HG03342 (cell line): ENCODE measurements around the gene FAM171A2.

Experiments
- ATAC-seq: cut with Tn5 transposase; IDR thresholded peaks from one replicate; pipeline ENCODE4 v1.9.1; 2021; ENCODE audit warnings: mild to moderate bottlenecking, moderate library complexity; ENCODE audit not compliant: unreplicated experiment

Gene FAM171A2

GRCh38 chr17:44324092-44324570 is 39.5 kb downstream of the FAM171A2 start:
- ATAC-seq: peak; percentile 2

DNA sequence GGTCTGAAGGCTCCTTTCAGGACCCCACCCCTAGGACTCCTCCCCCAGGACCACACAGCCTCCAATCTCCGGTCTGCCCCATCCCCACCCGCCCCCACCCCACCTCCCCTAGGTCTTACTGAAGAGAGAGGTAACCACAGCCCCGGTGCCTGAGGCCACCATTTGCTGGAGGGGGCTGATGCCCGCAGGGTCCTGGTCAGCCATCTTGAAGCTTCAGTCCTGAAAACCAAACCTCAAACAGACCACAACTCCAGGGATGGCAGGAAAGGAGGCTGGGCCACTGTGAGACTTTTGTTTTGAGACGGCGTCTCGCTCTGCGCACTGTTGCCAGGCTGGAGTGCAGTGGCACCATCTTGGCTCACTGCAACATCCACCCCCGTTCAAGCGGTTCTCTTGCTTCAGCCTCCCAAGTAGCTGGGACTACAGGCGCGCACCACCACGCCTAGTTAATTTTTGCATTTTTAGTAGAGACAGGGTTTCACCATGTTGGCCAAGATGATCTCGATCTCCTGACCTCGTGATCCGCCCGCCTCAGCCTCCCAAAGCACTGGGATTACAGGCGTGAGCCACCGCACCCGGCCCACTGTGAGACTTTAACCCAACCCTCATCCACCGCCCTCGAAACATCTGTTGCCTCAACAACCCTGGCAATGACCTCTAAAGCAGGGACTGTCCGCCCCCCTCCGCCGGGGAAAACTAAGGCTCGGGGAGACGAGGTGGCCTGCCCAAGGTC is 40.1 kb downstream of the FAM171A2 start:
- no peak for ATAC-seq

DNA sequence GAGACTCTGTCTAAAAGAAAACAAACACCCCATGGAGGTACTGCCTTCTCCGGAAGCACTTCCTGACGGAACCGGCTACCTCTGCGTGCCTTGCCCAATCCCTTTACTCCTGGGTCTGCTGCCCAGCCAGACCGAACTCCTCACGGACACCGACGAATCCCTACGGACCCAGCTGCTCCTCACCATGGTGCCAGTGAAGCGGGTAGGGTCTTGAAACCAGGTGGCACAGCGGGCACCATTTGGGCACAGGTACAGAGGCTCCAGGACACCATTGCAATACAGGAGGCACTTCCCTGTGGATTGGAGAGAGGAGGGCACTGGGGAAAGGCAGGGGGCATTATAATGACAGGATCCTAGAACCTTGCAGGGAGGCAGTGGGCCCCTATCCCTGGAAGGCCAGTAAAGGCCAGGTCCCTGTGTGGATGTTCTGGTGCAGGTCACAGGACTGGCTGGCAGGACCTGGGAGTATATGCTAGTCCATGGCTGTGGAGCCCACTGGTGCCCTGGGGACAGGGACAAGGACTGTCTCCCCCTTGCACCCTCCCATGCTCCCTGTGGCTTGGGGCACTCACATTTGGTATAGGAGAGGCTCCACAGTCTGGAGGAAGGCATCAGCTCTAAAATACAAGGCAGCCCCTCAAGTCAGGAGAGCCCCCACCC is 41.3 kb downstream of the FAM171A2 start:
- ATAC-seq: no peak

DNA sequence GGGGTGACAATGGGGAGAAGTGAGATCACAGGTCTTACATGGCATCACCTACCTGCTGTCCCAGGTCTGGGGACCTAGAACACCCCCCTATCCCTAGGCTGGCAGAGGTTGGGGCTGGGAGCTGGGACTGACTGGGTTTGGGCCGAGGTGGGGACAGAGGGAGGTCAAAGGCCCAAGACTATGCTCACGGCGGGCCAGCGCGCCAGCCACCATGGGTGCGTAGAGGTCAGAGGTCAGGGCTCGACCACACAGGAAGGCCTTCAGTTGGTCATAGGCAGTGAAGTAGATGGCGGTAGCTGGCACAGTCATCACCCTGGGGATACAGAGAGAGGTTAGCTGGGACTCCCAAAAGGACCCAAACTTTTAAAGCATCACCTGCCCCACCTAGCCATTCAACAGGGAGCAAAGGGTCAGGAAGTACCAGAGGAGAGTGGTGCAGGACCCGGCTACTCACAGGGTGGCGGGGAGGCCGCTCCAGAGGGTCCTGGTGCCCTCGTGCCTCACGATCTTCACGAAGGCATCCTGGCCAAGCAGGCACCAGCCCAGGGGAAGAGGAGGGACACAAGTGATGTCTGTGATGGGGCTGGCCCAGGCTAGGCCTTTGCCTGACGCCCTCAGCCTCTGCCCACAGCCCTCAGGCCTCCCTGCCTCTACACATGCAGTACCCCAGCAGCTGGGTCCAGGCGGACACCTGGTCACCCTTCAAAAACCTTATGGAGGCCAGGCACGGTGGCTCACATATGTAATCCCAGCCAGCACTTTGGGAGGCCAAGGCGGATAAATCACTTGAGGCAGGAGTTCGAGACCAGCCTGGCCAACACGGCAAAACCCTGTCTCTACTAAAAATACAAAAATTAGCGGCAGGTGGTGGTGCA is 42.2 kb downstream of the FAM171A2 start:
- ATAC-seq: no peak

DNA sequence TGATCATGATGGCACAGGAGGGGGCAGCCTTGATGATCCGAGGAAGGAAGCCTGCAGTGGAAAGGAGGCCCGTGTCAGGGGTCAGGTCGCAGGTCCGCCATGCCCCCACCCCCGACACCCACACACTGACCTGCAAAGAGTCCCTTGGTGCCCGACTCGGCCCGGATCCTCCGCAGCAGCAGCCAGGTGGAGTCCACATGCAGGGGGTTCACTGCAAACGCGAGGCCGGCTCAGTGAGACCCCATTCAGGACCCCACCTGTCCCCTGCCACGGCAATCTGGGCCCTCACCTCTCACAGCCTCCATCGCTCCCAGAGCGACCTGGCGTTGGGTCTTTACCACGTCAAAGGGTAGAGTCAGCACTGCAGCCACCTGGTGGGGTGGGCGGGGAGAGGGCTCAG is 43.6 kb downstream of the FAM171A2 start:
- no peak for ATAC-seq

DNA sequence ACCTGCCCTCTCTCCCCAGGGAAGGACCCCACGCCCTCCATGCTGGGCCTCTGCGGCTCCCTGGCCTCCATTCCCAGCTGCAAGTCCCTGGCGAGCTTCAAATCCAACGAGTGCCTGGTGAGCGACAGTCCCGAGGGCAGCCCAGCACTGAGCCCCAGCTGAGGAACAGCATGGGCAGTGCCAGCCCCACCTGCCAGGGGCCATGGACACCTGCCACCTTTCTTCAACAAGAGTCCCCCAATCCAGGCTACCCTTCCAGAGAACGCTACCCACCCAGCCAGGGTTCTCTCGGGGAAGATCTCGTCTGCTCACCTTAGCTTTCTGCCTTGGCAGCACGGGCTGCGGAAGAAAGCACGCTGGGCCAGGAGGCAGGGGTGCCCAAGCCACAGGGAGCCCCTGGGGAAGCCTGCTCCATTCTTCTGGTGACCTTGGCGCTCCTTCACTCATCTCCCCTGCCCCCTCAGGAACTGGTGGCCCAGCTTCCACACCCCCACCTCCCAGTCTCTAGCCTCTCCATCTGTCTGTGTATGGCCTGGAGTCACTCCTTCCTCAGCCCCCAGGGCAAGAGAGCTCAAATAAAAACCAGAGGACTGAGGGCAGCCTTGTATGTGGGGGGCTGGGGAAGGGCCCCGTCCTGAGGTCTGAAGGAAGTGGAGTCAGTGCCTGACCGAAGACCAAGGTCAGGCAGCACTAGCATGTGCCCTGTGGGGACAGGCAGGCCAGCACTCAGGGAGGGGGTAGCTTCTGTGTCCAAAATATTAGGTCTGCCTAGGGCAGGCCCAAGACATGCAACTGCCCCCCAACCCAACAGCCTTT is 45.4 kb downstream of the FAM171A2 start:
- no peak for ATAC-seq

- ATAC-seq: no peak
Measured at GRCh38 chr17:44317545-44317944, 46.1 kb downstream of the FAM171A2 start.

GRCh38 chr17:44315760-44316731 is 47.6 kb downstream of the FAM171A2 start:
- no peak for ATAC-seq

- no peak for ATAC-seq
Measured at GRCh38 chr17:44314869-44315661, 48.6 kb downstream of the FAM171A2 start.

DNA sequence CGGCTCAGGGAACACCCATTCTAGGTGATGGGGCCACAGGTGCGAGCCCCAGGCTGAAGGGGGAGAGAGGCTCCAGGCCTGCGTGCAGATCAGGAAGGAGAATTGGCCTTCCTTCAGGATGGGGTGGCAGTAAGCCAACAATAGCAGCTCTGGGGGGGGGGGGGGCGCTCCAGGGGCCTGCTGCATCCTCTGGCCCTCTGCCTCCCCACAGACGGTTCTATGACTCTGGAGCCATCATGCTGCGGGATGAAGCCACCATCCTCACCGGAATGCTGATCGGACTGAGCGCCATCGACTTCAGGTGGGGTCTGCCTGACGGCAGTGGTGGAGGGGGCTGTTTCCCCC is 49.2 kb downstream of the FAM171A2 start:
- no peak for ATAC-seq

- ATAC-seq: no peak
Measured at GRCh38 chr17:44314031-44314430, 49.6 kb downstream of the FAM171A2 start.

- no peak for ATAC-seq
Measured at GRCh38 chr17:44312396-44313104, 51.1 kb downstream of the FAM171A2 start.

GRCh38 chr17:44311562-44312181 is 52.0 kb downstream of the FAM171A2 start:
- no peak for ATAC-seq

- ATAC-seq: no peak
Measured at GRCh38 chr17:44310609-44311376, 52.9 kb downstream of the FAM171A2 start.

DNA sequence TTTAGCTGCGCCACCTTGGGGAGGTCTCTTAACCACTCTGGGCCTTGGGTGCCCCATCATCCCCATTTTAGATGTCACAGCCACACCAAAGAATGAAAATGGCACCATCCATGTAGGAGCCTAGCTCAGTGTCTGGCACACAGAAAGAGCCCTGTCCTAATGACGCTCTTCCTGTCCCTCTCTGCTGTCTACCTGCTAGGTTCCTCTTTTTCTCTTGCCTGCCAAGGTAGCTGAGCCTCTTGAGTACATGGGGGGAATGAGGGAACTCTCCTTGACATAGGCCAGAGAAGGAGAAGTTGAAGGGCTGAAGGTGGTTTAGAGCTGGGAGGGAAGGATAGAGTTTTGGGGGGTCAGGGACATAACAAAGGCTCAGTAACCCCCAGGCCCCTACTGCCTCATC is 53.5 kb downstream of the FAM171A2 start:
- ATAC-seq: no peak

GRCh38 chr17:44309472-44309871 is 54.2 kb downstream of the FAM171A2 start:
- no peak for ATAC-seq

DNA sequence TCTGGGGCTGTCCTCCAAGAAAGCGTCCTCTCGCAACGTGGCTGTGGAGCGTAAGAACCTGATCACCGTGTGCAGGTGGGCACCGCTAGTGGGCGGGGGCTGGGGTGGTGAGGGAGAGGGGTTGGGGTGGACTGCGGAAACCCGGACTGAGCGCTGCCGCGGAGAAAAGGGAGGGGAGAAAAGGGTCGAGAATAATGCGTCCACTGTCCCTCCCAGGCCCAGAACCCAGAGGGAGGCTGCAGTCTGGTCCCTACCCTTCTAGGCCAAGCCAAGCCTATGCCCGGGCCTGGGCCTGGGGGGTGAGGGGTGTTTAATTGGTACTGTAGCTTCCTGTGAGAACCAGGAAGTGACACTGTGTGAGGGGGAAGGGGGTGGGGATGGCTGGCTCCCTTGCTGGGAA is 54.8 kb downstream of the FAM171A2 start:
- no peak for ATAC-seq
